HG03135 (cell line): ENCODE results near the gene DNMBP.

Experiments used
- ATAC-seq: cut with Tn5 transposase; IDR thresholded peaks from one replicate; pipeline ENCODE4 v1.9.1; 2021; ENCODE audit warnings: mild to moderate bottlenecking, moderate library complexity; ENCODE audit not compliant: unreplicated experiment

Gene DNMBP, protein sequence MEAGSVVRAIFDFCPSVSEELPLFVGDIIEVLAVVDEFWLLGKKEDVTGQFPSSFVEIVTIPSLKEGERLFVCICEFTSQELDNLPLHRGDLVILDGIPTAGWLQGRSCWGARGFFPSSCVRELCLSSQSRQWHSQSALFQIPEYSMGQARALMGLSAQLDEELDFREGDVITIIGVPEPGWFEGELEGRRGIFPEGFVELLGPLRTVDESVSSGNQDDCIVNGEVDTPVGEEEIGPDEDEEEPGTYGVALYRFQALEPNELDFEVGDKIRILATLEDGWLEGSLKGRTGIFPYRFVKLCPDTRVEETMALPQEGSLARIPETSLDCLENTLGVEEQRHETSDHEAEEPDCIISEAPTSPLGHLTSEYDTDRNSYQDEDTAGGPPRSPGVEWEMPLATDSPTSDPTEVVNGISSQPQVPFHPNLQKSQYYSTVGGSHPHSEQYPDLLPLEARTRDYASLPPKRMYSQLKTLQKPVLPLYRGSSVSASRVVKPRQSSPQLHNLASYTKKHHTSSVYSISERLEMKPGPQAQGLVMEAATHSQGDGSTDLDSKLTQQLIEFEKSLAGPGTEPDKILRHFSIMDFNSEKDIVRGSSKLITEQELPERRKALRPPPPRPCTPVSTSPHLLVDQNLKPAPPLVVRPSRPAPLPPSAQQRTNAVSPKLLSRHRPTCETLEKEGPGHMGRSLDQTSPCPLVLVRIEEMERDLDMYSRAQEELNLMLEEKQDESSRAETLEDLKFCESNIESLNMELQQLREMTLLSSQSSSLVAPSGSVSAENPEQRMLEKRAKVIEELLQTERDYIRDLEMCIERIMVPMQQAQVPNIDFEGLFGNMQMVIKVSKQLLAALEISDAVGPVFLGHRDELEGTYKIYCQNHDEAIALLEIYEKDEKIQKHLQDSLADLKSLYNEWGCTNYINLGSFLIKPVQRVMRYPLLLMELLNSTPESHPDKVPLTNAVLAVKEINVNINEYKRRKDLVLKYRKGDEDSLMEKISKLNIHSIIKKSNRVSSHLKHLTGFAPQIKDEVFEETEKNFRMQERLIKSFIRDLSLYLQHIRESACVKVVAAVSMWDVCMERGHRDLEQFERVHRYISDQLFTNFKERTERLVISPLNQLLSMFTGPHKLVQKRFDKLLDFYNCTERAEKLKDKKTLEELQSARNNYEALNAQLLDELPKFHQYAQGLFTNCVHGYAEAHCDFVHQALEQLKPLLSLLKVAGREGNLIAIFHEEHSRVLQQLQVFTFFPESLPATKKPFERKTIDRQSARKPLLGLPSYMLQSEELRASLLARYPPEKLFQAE (N-terminal part only)

GRCh38 chr10:100009793-100010676, at the start of gene DNMBP:
DNMBP (minus strand) TSS chr10:100009947; CDS start chr10:99972124, 37,823 bp downstream.
- peak; percentile 70 for ATAC-seq

DNA sequence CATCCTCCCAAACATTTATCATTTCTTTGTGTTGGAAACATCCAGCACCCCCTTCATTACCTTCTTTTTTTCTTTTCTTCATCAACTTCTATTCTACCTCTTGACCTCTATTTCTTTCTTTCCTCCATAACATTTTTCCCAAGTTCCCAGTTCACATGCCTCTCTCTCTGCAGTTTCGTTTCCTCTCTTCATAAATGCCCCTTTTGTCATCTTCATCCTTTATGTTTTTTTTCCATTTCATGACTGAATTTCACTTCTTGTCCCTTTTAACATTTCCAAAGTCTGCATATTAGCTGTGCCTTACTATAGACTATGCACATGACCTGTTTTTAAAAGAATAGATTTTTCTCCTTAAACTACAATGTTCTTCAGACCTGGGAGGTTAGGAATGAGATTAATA, 48.2 kb upstream of the DNMBP start:
- no peak for ATAC-seq

- no peak for ATAC-seq
Observed at GRCh38 chr10:100053686-100054460, 44.1 kb upstream of the DNMBP start.

GRCh38 chr10:100046021-100046486, 36.3 kb upstream of the DNMBP start:
- peak; percentile 54 for ATAC-seq

DNA sequence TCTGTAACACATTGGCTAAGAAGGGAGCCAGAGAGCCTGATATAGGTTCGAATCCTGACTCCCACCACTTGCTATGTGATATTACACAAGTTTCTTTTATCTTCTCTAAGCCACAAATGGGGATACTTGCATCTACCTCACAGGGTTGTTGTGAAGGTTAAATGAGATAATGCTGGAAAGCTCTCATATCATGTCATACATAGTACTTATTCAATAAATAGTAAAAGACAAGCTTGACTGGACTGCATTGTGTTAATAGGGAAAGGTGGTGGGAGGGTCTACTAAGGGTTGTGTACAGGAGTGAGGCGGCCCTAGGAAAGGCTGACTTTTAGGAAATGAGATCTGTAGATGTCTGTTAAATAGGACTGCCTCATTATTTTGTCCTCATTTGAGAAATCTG, 35.8 kb upstream of the DNMBP start:
- ATAC-seq: no peak

GRCh38 chr10:100043796-100044195, 34.0 kb upstream of the DNMBP start:
- no peak for ATAC-seq

GRCh38 chr10:100043344-100043743, 33.6 kb upstream of the DNMBP start:
- ATAC-seq: no peak

DNA sequence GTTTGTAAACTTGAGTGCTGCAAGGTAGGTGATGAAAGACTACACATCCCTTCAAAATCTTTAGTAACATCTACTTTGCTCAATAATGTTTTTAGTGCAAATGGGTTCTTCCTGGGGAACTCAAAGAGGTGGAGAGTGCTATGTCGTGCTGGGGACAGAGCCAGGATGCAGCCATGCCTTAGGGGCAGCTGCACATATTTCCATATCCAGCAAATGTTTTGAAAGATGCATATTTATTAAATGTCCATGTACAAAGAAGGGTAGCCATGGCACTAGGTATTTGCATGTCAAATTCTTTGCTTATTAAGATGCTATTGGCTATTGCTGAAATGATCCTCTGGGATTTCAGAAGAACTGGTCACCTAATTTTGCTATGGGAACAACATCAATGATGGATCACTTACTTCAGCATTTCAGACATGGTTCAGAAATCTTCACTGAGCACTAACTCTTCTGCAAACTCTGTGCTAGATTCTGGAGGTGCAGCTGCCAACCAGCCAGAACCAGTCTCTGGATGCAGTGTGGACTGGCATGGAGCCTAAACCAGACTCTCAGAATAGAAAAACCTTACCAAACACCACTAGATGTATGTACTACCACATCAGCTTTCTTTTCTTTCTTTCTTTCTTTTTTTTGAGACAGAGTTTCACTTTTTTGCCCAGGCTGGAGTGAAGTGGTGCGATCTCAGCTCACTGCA, 31.7 kb upstream of the DNMBP start:
- no peak for ATAC-seq

DNA sequence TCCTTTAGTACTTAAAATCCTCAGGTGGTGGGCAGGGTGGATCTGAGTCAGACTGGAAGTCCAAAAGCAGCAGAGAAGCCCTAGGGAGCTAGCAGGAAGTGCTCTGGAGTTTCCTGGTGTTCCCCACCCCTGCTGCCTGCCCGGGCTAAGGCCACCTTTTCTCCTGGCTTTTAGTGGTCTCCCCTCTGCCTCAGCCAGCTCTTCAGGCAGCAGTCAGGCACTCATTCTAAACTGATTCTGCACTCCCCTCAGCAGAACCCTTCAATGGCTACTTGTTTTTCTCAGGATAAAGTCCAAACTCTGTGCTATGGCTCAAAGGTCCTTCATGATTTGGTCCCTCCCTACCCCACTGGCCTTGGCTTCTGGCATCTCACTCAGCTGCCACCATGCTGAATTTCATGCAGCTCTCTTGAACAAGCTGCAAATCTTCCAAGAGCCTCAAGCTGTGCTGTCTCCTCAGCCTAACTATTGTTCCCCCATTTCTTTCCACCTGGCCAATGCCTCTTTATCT, 28.9 kb upstream of the DNMBP start:
- ATAC-seq: no peak

- ATAC-seq: no peak
Observed at GRCh38 chr10:100037758-100038315, 28.1 kb upstream of the DNMBP start.

GRCh38 chr10:100036850-100037249, 27.1 kb upstream of the DNMBP start:
- ATAC-seq: no peak

DNA sequence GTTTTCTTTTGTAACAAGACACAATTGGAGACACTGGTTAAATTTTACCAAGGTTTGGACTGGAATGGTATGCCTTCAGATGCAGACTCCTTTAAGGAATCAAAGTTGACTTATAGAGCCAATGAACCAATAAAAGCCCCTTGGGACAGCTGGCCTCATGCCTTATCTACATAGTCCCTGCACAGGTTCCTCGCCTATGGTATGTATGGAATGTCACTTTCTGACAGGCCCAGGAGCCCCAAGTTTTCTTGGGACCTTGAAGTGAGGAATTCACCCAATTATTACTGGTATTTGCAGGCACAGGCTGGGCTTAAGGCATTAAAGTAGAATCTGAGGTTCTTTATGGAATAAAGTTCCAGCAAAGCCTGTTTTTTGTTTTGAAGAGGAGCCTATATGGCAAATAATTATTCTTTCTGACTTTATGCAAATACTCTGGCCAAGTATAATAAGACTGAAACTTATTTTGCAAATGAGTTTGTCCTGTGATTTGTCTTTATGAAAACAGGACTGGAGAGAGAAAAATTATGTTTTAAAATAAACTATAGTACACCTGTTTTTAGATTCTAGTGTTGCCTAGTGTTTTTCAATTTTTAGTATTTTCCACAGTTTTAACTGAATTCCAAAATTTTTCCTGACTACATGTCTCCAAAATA, 24.1 kb upstream of the DNMBP start:
- no peak for ATAC-seq

DNA sequence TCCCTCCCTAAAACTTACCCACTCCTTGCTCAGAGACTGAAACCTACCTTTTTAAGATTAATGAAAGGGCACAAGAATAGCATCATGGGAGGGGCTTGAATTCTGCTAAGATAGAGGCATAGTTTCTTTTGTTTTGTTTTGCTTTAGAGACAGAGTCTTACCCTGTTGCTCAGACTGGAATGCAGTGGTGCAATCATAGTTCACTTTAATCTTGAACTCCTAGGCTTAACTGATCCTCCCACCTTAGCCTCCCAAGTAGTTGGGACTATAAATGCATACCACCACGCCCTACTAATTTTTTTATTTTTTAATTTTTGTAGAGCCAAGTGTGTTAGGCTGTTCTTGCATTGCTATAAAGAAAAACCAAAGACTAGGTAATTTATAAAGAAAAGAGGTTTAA, 17.7 kb upstream of the DNMBP start:
- ATAC-seq: no peak

GRCh38 chr10:100025576-100025975, 15.8 kb upstream of the DNMBP start:
- ATAC-seq: no peak

DNA sequence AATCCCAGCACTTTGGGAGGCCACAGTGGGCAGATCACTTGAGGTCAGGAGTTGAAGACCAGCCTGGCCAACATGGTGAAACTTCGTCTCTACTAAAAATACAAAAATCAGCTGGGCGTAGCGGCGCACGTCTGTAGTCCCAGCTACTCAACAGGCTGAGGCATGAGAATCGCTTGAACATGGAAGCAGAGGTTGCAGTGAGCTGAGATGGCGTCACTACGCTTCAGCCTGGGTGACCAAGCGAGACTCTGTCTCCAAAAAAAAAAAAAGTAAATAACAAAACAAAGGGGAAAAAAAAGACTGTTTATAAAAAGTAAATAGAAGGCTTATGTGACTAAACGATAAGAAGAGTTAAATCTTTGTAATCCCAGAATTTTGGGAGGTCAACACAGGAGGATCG, 15.0 kb upstream of the DNMBP start:
- no peak for ATAC-seq

DNA sequence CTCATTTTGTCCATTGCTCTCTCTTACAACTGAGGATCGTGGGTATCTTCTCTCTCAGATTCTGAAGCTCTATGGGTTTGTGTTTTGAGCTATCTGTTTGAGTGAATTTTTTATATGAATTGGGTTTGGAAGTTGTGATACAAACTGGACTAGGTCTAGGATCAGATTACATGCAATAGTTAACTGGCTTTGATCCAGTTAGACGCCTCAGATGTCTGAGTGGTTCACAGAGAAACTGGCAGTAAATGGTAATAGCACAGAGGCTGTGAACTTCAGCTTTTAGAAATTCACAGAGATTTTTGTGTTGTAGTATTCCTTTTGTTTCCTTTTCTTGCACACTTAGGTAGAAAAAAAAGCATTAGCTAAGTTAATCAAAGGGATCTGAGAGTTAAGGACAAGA, 12.7 kb upstream of the DNMBP start:
- ATAC-seq: no peak

- no peak for ATAC-seq
Observed at GRCh38 chr10:100021322-100021721, 11.6 kb upstream of the DNMBP start.

- ATAC-seq: no peak
Observed at GRCh38 chr10:100020886-100021253, 11.1 kb upstream of the DNMBP start.
